Endothelial cell (in vitro differentiated cells): ENCODE measurements around the gene PAPPA. TPM values are rescaled to one million over a fixed set of nuclear protein-coding genes. Genes with fewer than 3 reads are reported as not detected.

Experiments used
- DNase-seq: peaks from one replicate; pipeline ENCODE4 v3.0.0; 2021; ENCODE audit warnings: low spot score
- H3K27ac Mint-ChIP-seq: one replicate; pipeline ENCODE4 v1.8.0; 2021; ENCODE audit warnings: mixed read lengths, inconsistent platforms; ENCODE audit not compliant: unreplicated experiment
- H3K27me3 Mint-ChIP-seq: one replicate; pipeline ENCODE4 v1.8.0; 2021; ENCODE audit warnings: mild to moderate bottlenecking, moderate library complexity, mixed read lengths, inconsistent platforms; ENCODE audit not compliant: unreplicated experiment
- H3K36me3 Mint-ChIP-seq: one replicate; pipeline ENCODE4 v1.8.0; 2021; ENCODE audit warnings: mild to moderate bottlenecking, low read depth, mixed read lengths, inconsistent platforms; ENCODE audit not compliant: unreplicated experiment
- H3K4me1 Mint-ChIP-seq: one replicate; pipeline ENCODE4 v1.8.0; 2021; ENCODE audit warnings: mild to moderate bottlenecking, mixed read lengths, inconsistent platforms; ENCODE audit not compliant: unreplicated experiment
- H3K4me3 Mint-ChIP-seq: one replicate; pipeline ENCODE4 v1.8.0; 2021; ENCODE audit warnings: mild to moderate bottlenecking, mixed read lengths, inconsistent platforms; ENCODE audit not compliant: unreplicated experiment
- H3K9me3 Mint-ChIP-seq: one replicate; pipeline ENCODE4 v1.8.0; 2021; ENCODE audit warnings: mixed read lengths, inconsistent platforms; ENCODE audit not compliant: unreplicated experiment
- total RNA-seq: library from RNA; stranded (reverse); fragmentation: NEBNext Ultra II Directional; extraction: Animal tissue kit (Norgen Biotek cat#: 25700); gene quantifications from one replicate; pipeline ENCODE4 v1.2.1, GENCODE V29; 2021; ENCODE audit not compliant: unreplicated experiment
- TF ChIP-seq, protein P1 (sequence below): fragments of 200-600 bp; sonication (generic); IDR thresholded peaks from one replicate; pipeline ENCODE4 v1.5.0; 2021; ENCODE audit warnings: antibody characterized with exemption; ENCODE audit not compliant: unreplicated experiment

Gene PAPPA
- total RNA-seq, 1 donor from 2014 or later = 1.4 TPM

DNA sequence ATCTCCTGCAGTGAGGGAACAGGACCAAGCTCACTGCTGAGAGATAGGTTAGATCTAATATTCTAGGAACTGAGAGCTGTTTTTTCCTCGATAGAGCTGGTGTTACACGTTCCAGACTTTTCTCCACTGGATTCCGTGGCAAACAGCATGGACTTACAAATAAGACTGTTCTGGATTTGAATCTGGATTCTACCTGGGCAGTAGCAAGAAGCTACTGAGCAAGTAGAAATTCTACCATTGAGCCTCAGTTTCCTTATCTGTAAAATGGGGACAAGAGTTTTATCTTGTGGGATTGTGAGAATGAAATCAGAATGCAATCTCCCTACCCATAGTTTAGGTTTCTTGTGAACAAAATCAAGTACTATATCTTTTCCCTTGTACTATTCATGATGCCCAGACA lies 294.8 kb downstream of the PAPPA start:
- Mint-ChIP-seq H3K4me3 (no peak overlapping the region), H3K27me3 (no peaks in the 10 kb centered on the region), H3K9me3 (no peaks in the 10 kb centered on the region), H3K4me1 (no peaks in the 10 kb centered on the region), H3K36me3 (no peaks in the 10 kb centered on the region), H3K27ac (no peak overlapping the region)
- no peak for DNase-seq
- TF ChIP-seq, protein P1, sequence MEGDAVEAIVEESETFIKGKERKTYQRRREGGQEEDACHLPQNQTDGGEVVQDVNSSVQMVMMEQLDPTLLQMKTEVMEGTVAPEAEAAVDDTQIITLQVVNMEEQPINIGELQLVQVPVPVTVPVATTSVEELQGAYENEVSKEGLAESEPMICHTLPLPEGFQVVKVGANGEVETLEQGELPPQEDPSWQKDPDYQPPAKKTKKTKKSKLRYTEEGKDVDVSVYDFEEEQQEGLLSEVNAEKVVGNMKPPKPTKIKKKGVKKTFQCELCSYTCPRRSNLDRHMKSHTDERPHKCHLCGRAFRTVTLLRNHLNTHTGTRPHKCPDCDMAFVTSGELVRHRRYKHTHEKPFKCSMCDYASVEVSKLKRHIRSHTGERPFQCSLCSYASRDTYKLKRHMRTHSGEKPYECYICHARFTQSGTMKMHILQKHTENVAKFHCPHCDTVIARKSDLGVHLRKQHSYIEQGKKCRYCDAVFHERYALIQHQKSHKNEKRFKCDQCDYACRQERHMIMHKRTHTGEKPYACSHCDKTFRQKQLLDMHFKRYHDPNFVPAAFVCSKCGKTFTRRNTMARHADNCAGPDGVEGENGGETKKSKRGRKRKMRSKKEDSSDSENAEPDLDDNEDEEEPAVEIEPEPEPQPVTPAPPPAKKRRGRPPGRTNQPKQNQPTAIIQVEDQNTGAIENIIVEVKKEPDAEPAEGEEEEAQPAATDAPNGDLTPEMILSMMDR = no peak

DNA sequence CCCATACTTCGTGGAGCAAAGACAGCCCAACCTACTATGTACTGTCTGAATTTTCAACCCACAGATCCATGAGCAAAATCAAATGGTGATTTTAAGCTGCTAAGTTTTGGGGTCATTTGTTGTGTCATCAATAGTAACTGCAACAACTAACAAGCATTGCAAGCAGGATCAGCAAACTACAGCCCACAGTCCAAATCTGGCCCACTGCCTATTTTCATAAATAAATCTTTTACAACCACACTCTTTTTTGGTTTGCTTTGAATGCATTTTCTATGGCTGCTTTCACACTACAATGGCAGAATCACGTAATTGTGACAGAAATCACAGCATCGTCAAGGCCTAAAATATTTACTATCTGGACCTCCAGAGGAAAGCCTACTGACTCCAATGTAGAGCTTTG lies 296.4 kb downstream of the PAPPA start:
- Mint-ChIP-seq H3K36me3 (no peaks in the 10 kb centered on the region), H3K27me3 (no peaks in the 10 kb centered on the region), H3K27ac (no peak overlapping the region), H3K4me3 (no peak overlapping the region), H3K9me3 (no peaks in the 10 kb centered on the region), H3K4me1 (no peaks in the 10 kb centered on the region)
- no peak for DNase-seq
- TF ChIP-seq, protein P1 = no peak

DNA sequence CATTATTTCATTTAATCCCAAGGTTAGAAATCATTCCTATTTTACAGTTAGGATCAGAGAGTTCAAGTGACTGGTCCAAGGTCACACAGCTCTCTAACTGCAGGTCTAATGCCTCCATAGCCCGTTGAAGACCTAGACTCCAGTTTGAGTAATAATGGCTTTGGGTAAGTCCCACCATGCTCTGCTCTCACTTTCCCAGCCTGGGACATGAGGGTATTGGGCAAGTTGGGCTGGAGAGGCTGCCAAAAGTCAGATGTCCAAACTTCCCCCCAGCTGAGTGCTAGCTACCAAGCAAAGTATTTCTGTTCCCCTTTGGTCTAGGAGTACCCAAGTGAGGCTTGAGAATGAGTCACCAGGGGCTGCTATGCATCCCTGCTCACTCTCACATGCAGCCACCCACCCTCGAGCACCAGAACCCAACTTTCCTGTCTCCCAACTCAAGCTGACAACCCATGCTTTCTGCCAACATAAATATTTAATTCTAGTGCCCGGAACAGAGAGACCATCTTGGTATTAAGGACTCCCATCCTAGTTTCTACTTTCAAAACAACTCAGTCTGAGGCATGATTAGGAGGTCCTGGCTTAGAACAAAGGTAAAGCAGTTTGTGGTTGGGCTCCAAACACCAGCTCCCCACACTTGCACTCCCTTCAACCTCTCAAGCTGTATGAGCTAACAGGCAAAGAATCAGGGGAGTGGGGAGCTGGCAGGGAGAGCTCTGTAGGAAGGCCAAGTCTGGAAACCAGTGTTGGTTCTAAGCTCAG lies 297.0 kb downstream of the PAPPA start:
- no peak for DNase-seq
- Mint-ChIP-seq H3K27ac (no peak overlapping the region), H3K4me3 (no peak overlapping the region), H3K4me1 (no peaks in the 10 kb centered on the region), H3K36me3 (no peaks in the 10 kb centered on the region), H3K9me3 (no peaks in the 10 kb centered on the region), H3K27me3 (no peaks in the 10 kb centered on the region)
- TF ChIP-seq, protein P1 = no peak

GRCh38 chr9:116451500-116452115 lies 298.0 kb downstream of the PAPPA start:
- no peaks in the 10 kb centered on the region for H3K9me3 Mint-ChIP-seq
- no peaks in the 10 kb centered on the region for H3K36me3 Mint-ChIP-seq
- H3K4me3 Mint-ChIP-seq = no peak overlapping the region
- DNase-seq = no peak
- TF ChIP-seq, protein P1 = no peak
- H3K27ac Mint-ChIP-seq = no peak overlapping the region
- H3K27me3 Mint-ChIP-seq = peaks cover 1% of the 10 kb centered on the region
- H3K4me1 Mint-ChIP-seq = no peaks in the 10 kb centered on the region
